HTR-8/SVneo (cell line): ENCODE data around the gene BRD7.
"Not testable (repeated sequence)": the region's sequence is repeated elsewhere in the genome, so short reads cannot be mapped to it uniquely, and the experiment has no call there.

Source experiments
- DNase-seq: peaks from one replicate; pipeline ENCODE4 v3.0.0; 2011; ENCODE audit warnings: low spot score, mixed read lengths; ENCODE audit not compliant: insufficient read length
- FAIRE-seq: peaks from 2 replicates; lab custom pipeline; 2011; peaks lifted over from hg19 to GRCh38; lab: Jason Lieb, UNC

Gene BRD7

DNA sequence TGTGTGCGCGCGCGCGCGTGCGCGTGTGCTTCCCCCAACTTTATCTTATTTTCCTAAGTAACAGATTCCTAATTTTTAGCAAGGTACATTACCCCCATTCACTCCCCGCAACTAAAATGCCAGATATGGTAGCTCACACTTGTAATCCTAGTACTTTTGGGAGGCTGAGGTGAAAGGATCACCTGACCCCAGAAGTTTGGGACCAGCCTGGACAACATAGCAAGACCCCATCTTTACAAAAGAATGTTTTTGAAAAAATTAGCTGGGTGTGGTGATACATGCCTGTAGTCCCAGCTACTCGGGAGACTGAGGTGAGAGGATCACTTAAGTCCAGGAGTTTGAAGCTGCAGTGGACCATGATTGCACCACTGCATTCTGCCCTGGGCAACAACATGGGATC lies 5.1 kb downstream of the BRD7 start:
- DNase-seq, result no peak
- no peak for FAIRE-seq

DNA sequence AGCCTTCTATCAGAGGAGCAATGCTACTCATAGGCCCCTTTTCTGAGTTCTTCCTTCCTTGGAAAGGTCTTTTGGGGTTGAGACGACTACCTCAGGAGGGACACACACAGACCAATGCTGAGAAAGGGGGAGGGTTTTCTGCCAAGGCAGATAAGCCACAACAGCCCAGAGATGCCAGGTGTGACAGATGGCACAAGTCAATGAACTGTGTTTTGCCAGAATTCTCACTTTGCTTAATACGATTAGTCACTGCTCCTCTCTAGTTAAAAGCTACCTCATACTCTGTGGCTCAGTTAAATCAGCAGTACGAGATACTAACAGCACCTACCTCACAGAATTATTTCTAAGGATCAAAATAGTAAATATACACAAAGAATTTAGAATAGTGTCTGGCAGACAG lies 8.0 kb downstream of the BRD7 start:
- no peak for FAIRE-seq

DNA sequence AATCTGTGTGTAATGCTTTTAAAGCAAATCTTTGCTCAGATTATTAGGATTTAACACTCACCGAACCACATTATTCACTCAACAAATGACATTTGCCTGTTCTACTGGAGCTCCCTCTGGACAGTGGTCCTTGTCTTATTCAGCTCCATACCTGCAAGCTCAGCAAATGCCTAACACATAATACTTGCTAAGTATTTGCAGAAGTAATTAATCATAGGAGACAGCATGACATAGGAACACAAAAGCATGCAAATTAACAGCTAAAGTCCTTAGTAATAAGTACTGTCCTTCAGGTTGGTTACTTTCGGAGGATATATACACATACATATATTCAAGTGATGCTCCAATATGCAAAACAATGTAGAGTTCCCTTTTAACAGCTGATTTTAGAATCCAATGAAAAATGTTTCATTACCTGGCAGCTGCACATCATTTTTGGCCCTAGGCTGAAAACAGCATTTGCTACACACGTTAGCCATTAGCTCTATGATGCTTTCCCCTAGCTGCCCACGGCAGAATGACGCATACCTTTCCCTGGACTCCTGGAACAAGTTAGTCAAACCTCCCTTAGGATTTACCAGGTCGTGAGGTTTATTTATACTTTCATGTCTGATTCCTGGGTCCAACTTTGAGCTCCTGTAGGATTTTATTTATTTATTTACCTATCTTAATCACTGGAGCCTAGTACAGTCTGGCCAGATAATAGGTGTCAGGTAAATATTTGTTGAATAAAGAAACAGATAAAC lies 8.6 kb downstream of the BRD7 start:
- FAIRE-seq (no peak), DNase-seq (no peak)

More for the DNA sequence above, 8.0 kb downstream of the BRD7 start:
- no peak for DNase-seq

DNA sequence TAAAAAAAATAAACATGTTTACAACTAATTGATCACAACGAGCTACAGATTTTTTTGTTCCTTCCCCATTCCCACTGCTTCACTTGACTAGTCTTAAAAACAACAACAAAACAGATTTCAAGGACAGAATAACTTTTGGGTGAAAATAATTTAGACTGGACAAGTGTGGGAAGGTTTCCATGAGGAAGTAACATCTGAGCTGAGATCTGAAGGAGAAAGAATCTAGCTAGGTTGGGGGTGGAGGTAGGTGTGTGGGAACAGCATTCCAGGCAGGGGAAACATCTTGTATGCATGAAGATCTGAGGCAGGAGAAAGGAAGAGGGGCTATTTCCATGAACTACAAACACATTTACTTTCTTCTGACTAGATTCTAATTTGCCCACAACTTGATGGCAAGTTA lies 9.2 kb downstream of the BRD7 start:
- FAIRE-seq (no peak), DNase-seq (no peak)

DNA sequence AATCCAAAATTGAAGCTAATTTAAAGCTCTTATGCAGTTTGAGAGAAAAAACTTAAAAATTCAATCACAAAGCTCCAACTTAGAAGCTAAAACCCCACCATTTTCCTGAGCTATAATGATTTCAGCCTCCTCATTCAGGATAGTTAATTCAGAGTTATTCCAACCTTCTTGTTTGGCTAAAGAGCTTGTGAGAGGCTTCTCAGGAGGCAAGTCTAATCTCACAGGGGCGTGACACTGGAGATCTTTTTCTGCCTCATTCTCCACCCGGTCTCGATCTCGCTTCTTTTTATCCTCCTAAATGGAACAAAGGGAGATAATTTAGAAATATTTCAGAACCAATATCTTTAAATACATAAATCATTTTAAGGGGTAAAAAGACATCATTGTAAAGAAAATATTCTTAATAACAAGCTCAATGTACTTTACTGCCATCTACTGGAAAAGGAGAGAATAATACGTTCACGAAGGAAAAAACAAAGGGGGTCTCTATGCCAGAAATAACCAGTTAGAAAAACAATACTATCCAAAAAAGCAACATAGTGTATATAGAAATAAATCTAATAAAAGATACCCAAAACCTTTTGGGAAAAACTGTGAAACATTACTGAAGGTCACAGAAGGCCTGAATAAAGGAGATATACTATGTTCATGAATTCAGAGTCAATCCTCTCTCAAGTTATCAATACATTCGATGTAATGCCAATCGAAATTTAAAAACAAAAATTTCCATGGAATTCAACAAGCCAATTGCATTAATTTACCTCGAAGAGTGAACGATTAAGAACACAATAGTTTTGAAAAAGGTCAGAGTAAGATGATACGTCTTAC lies 13.9 kb downstream of the BRD7 start:
- FAIRE-seq, result no peak
- no peak for DNase-seq

DNA sequence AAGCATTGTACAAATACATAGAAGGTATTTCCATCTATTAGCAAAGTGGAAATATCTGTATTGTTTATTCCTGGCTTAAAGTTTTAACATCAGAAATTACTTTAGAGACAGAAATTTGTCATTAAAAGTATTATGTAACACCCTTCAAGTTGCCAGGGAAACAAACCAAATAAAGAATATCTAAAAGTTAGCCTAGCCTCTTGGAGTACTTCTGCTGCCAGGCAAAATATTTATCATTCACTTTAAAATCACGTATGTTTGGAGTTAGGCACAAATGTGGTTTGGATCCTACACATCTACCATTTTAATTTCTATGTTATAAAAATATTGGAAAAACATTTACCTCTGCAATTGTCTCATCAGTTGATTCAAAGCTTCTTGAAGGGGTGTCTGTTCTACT lies 14.7 kb downstream of the BRD7 start:
- DNase-seq, result no peak
- no peak for FAIRE-seq

DNA sequence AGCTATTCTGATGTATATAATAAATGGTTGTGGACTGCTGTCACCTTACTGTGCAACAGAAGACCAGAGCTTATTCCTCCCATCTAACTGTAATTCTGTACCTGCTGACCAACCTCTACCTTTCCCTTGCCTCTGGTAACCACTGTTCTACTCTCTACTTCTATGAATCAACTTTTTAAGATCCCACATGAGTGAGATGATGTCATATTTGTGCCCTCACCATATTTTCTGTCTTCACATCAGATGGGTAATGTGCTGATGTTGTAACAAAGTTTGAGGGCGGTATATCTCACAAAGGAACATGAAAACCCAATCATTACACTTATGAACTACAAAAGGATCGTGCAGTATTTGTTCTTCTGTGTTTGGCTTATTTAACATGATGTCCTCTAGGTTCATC lies 16.8 kb downstream of the BRD7 start:
- no peak for FAIRE-seq
- no peak for DNase-seq

DNA sequence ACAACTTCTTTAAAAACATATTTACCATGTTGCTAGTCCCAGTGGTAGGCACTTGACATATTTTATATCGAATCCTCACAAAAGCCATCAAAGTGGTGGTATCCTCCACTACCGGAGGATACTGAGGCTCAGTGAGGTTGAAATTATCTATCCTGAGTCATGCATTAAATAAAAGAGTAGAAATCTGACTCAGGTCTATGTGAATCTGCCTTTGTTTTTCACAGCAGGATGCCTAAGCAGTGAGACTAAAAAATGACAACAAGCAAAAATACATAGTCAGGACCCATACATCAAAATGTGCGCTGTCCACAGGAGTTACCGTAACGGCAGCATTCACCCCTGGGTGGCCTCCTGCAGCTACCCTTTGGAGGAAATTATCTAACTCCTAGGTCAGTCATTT lies 17.7 kb downstream of the BRD7 start:
- FAIRE-seq (no peak), DNase-seq (no peak)

DNA sequence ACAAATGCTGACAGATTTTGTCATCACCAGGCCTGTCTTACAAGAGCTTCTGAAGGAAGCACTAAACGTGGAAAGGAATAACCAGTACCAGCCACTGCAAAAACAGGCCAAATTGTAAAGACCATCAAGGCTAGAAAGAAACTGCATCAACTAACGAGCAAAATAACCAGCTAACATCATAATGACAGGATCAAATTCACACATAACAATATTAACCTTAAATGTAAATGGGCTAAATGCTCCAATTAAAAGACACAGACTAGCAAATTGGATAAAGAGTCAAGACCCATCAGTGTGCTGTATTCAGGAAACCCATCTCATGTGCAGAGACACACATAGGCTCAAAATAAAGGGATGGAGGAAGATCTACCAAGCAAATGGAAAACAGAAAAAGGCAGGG lies 23.6 kb downstream of the BRD7 start:
- FAIRE-seq, DNase-seq: not testable (repeated sequence)

DNA sequence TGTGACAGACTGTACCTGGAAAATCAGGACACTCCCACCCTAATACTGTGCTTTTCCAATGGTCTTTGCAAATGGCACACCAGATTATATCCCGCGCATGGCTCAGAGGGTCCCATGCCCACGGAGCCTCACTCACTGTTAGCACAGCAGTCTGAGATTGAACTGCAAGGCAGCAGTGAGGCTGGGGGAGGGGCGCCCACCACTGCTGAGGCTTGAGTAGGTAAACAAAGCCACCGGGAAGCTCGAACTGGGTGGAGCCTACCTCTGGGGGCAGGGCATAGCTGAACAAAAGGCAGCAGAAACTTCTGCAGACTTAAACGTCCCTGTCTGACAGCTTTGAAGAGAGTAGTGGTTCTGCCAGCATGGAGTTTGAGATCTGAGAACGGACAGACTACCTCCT lies 25.2 kb downstream of the BRD7 start:
- DNase-seq, FAIRE-seq: not testable (repeated sequence)

DNA sequence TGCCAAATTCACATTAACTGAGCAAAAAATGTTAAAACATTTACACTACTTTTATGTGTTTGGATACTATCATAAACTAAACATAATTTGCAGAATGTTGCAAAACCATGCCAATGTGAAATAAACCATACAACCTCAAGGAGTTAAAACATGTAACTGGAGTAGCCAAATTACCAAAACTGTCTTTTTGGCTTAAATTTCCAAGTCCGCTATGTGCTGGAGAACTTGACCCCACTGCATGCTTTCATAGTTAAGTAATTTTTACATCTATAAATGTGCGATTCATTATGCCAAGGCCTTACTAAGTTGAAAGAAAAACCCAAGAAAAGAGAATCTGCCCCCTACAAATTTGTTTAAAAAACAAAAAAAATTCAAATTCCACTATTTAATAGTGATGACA lies 28.2 kb downstream of the BRD7 start:
- DNase-seq, result no peak
- no peak for FAIRE-seq

DNA sequence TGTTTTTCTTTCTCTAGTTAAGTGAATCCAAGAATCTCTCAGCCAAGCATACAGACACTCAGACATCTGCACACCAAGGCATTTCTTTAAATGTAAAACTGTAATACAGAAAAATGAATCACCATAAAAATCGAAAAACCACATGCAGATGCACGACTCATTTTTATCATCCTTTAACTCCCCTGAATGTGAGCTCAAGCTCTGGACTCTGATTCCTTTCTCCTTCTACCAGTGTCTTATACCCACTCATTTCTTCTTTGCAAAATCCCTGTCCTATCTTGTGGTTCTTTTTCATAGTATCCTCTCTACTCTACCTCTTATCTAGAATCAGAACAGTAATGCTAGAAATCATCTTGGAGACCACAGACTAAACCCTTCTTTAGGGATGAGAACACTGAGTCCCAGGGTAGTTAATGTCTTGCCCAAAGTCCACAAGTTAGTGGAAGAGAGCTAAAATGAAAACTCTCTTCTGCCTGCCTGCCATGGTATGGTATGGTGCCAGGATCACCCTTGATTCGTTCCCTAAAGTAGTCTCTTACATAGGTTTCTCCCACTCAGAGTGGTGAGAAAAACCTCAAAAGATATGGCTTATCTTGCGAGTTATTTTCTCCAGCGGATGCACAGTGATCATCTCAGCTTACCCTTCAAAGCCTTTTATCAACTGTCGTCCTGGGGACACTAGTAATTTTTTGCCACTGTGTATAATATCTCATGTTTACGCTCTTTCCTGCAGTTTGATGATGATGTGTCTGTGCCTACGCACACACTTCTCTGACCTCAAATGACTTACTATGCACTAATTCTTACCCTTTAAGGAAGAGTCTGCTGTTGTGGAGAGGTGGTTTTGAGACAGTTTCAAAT lies 30.2 kb downstream of the BRD7 start:
- DNase-seq (no peak), FAIRE-seq (no peak)

DNA sequence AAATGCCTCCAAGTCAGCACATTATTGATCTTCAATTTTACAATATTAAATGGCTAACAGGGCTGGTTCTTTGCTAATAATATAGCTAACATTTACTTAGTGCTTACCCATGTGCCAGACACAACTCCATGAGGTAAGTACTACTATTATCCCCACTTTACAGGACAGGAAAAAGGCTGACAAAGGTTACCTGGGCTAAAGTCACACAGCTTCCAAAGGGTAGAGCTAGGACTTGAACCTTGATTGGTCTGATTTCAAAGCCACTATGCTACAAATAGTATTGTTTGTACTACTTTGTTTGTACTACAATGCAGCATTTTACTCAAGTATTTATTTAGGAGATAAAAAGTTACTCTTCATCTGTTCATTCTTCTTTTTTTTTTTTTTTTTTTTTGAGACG lies 31.9 kb downstream of the BRD7 start:
- DNase-seq (no peak), FAIRE-seq (no peak)

DNA sequence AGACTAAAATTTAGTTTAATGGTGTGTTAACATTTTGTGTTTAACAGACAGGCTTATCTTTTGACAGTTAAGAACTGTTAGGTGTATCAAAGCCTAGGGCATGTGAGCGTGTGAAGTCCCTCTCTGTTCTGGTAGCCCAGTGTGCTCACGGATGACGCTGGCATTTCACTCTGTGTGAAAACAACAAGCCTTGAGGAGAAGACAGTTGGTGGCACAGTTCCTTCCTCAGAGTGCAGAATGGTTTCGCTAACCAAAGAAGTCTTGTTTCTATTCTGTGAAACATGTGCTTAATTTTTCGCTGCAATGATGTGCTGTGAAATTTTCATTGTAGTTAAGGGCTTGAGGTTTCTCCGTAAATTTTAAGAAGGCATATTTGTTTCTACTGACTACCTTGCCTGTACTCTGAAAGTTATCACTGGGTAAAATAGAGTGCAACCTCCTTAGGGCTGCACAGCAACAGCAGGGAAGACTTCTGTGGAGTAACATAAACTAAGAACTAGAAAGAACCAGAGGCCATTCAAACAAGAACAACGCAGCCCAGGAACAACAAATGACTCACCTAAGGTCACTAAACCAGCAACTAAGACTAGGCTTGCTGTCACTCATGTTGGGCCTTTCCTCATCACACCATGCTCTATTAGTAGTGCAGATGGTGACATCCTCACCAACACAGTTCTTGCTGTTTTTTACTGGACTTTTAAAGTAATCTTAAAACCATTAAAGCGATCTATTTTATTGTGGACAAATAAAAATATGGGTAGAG lies 33.4 kb downstream of the BRD7 start:
- FAIRE-seq (no peak), DNase-seq (no peak)

DNA sequence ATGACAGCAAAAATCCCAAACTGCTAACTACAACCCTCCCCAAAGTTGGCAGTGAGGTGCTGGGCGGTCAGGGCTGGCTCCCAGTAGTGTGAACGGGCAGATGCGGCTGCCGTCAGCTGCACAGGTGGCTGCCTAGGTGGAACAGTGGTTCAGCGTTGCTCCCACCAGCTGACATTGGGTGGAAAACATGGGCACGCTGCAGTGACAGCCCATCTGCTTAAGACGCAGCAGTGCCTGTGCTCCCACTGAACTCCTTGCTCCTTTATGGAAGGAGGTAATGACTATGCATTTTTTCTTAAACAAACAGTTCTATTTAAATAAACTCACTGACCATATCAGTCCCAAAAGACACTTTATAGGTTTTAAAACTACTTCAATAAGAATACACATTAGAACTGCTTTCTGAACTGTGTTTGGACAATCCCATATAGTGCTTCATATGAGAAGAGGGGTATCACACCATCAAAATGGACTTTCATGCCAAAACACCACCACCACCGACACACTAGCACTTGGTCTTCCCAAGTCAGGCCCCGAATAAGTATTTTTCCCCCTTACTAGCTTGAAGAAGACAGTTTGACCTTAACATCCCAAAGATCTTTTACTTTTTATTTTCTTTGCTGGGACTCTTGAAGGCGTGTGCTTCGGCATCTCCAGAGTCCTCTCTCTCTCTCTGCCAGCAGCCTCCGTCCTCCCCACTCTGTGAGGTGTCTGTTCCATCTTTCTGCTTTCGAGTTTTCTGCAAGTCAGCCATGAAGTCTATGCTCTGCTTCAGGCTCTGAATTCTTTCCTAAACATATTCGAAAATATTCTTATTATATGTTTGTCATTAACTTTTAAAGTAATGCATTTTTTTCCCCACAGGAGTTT lies 34.4 kb downstream of the BRD7 start:
- FAIRE-seq, result no peak

DNA sequence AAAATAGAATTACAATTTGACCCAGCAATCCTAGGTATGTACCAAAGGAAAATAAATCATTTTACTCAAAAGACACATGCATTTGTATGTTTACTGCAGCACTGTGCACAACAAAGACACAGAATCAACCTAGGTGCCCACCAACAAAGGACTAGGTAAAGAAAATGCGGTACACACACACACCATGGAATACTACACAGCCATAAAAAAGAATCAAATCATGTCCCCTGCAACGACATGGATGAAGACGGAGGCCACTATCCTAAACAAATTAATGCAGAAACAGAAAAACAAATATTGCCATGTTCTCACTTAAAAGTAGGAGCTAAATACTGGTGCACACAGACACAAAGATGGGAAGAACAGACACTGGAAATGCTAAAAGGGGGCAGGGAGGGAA lies 36.2 kb downstream of the BRD7 start:
- FAIRE-seq (no peak), DNase-seq (no peak)

More for the DNA sequence above, 34.4 kb downstream of the BRD7 start:
- no peak for DNase-seq

DNA sequence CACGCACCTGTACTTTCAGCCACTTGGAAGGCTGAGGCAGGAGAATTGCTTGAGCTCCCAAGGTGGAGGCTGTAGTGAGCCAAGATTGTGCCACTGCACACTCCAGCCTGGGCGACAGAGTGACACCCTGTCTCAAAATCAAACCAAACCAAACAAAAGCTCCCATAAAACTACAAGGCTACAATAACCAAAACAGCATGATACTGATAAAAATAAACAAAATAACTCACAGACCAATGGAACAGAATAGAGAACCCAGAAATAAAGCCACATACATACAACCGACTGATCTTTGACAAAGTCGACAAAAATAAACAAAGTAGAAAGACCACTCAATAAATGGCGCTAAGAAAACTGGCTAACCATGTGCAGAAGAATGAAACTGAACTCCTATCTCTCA lies 37.2 kb downstream of the BRD7 start:
- DNase-seq (no peak), FAIRE-seq (no peak)

DNA sequence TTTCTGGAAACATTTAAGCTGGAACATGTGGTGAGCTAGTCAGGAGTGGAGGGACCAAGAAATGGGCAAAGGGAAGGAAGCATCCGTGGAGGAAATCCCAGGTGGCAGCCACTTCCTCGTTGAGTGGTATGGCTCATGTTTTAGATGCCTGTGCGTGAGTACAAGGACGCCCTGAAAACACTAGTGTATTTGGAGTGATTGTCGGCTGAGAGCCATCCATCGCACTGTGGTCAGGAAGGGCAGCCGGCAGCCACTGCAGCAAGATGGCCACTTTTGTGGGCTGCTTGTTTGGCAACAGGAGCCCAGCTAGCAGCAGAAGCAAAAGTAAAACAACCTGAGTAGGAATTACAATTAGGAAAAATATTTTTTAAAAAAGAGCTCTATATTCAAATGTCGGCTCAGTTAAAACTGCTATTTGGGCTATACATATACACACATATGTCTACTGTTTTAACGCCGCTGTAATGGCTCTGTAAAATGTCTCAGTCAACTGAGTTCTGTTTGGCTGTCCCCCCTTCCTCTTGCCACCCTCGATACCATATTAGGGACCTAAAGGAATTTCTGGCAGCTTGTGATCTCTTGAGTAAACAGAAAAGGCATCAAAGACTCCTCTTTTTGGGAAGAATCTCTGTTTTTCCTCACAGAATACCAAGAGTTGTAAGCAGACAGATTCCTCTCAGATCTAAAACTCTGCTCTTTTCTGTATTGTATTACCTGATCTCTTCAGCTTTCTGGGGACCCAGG lies 39.2 kb downstream of the BRD7 start:
- FAIRE-seq, result no peak
- DNase-seq, result no peak
